ENCODE data around the gene TCTN2. TPM values are rescaled to one million over a fixed set of nuclear protein-coding genes. Genes with fewer than 3 reads are reported as not detected.

TCTN2 gene
- total and polyA plus RNA-seq, 2 of the 8 experiments (the other 6 are each of a cell fraction or from before 2014, with no cell fraction given): 7.5 to 8.4 TPM

DNA sequence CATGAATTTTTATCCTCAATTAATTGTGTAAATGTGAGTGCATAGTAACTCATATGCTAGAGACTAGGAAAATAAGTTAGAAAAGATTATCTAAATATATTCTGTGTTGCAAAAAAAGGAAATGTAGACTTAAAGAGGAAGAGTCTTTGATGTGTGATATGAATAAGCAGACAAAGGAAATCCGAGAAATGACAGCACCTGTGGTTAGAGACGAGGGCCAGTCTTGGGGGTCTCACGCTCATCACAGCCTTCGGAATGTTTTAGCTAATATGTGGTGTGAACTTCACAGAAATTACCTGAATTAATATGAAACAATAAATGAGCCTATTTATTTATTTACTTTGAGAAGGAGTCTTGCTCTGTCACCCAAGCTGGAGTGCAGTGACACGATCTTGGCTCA, 52.9 kb downstream of the TCTN2 start:
- H2AK5ac ChIP-seq (ENCODE audit: low read depth, low read length): no peak overlapping the region
- H3K27me3 ChIP-seq (replicated peaks in 1 of 4; ENCODE audit: control insufficient read depth in 3 of 4, extremely low read depth in 1 of 4, insufficient read depth in 3 of 4, low read length in 3 of 4): no peaks in the 10 kb centered on the region
- H4K91ac ChIP-seq (replicated peaks; ENCODE audit: insufficient read length, low read length): no peak overlapping the region
- no peak overlapping the region for H2BK15ac ChIP-seq (ENCODE audit: low read length)
- no peak for DNase-seq (ENCODE audit: low read depth in 1 of 2, low spot score in 2 of 2)
- H4K8ac ChIP-seq (ENCODE audit: extremely low read depth, insufficient read depth, low read length): no peak overlapping the region
- no peak overlapping the region for H3K9ac ChIP-seq (replicated peaks in 1 of 4; ENCODE audit: extremely low read depth in 1 of 4, low read depth in 3 of 4, low read length in 3 of 4)
- H3K23me2 ChIP-seq (ENCODE audit: low read depth, low read length): no peaks in the 10 kb centered on the region
- H3K79me1 ChIP-seq (ENCODE audit: low read depth, low read length): no peaks in the 10 kb centered on the region
- no peak overlapping the region for H3K4ac ChIP-seq (replicated peaks; ENCODE audit: insufficient read length, low read depth, low read length)
- TF ChIP-seq CTBP2 (IDR thresholded peaks at IDR 0.05; ENCODE audit: borderline replicate concordance, insufficient read depth, insufficient read length, low read length) (no peak), YY1 (IDR thresholded peaks at IDR 0.05; ENCODE audit: low read depth, low read length) (no peak), RFX5 (IDR thresholded peaks at IDR 0.05; ENCODE audit: borderline replicate concordance, low read depth, low read length) (no peak), SP1 (IDR thresholded peaks at IDR 0.05; ENCODE audit: low read depth, low read length) (no peak), CHD1 (IDR thresholded peaks at IDR 0.05; ENCODE audit: low read depth, low read length) (no peak)
- TF ChIP-seq, protein P1, sequence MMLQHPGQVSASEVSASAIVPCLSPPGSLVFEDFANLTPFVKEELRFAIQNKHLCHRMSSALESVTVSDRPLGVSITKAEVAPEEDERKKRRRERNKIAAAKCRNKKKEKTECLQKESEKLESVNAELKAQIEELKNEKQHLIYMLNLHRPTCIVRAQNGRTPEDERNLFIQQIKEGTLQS (IDR thresholded peaks at IDR 0.05; ENCODE audit: insufficient read depth, low read depth, low read length): no peak
- H3K27ac ChIP-seq (ENCODE audit: low read depth, low read length): no peak overlapping the region
- H3K4me2 ChIP-seq (ENCODE audit: insufficient read depth in 1 of 2, low read depth in 2 of 2, low read length in 2 of 2): no peak overlapping the region
- no peak overlapping the region for H3K18ac ChIP-seq (ENCODE audit: extremely low read depth, low read length)
- CTCF ChIA-PET (ENCODE audit: partially characterized antibody): interaction anchor here (1.1 kb wide), 1 partner anchor 21 kb away, joined by 3 read pairs; no protein-coding TSS in a partner anchor
- no peak for FAIRE-seq
- no peak overlapping the region for H3K14ac ChIP-seq (ENCODE audit: insufficient read length)
- no peak overlapping the region for H2BK12ac ChIP-seq (ENCODE audit: low read depth, low read length)
- peaks cover 2 to 7% of the 10 kb centered on the region in 2 experiments for H4K20me1 ChIP-seq (replicated peaks in 1 of 2; ENCODE audit: control insufficient read depth in 1 of 2, insufficient read depth in 2 of 2, low read length in 2 of 2)
- H4K5ac ChIP-seq (ENCODE audit: insufficient read length, low read depth, low read length): no peak overlapping the region
- H3K9me3 ChIP-seq (ENCODE audit: insufficient read depth in 2 of 2, low read depth in 1 of 2, low read length in 1 of 2): no peaks in the 10 kb centered on the region
- H3K56ac ChIP-seq (replicated peaks; ENCODE audit: insufficient read length, low read depth, low read length): no peak overlapping the region
- H3K4me3 ChIP-seq (ENCODE audit: extremely low read depth in 1 of 4, insufficient read depth in 2 of 4, low read depth in 3 of 4, low read length in 4 of 4): no peak overlapping the region
- H3K79me2 ChIP-seq (ENCODE audit: control insufficient read depth in 1 of 2, insufficient read depth in 2 of 2, low read length in 2 of 2): no peaks in the 10 kb centered on the region
- 89% methylated on average over 5 of the region's 5 CpGs; no CpG with 5 or more reads in 1 of the 2 experiments for WGBS, 2 experiments (ENCODE audit: extremely low coverage in 1 of 2, insufficient coverage in 1 of 2, insufficient read length in 1 of 2, insufficient replicate concordance in 2 of 2, low coverage in 1 of 2, low lambda C conversion rate in 2 of 2, missing lambda C conversion rate in 1 of 2)
- H2BK120ac ChIP-seq (replicated peaks; ENCODE audit: low read depth, low read length): no peak overlapping the region
- no peak overlapping the region for H2AFZ ChIP-seq (ENCODE audit: low read length)
- no peak overlapping the region for H3K23ac ChIP-seq (ENCODE audit: insufficient read length)
- POLR2A ChIA-PET (ENCODE audit: partially characterized antibody): interaction anchor here (4.7 kb wide), 1 partner anchor 11 kb away, joined by 21 read pairs; the partner anchor contains the start of gene ATP6V0A2
- H3K4me1 ChIP-seq (replicated peaks in 1 of 4; ENCODE audit: control insufficient read depth in 3 of 4, insufficient read depth in 4 of 4, low read length in 3 of 4): no peaks in the 10 kb centered on the region
- H2BK5ac ChIP-seq (ENCODE audit: low read depth, low read length): no peak overlapping the region
- H3K36me3 ChIP-seq (ENCODE audit: control insufficient read depth in 2 of 4, insufficient read depth in 4 of 4, low read length in 3 of 4): peaks cover 19 to 83% (median 61%) of the 10 kb centered on the region in 4 experiments; a peak in 7 of 8 replicates
- H2BK20ac ChIP-seq (ENCODE audit: low read length): no peak overlapping the region

Measured in H1 (cell line).